Fibroblast of skin of abdomen (primary cell): Measurements from ENCODE around the gene TMEM239.
"Not testable (repeated sequence)": the region's sequence is repeated elsewhere in the genome, so short reads cannot be mapped to it uniquely, and the experiment has no call there.

ENCODE experiments used
- DNase-seq: peaks from one replicate; pipeline ENCODE4 v3.0.0-alpha.2; 2013

Gene TMEM239

DNA sequence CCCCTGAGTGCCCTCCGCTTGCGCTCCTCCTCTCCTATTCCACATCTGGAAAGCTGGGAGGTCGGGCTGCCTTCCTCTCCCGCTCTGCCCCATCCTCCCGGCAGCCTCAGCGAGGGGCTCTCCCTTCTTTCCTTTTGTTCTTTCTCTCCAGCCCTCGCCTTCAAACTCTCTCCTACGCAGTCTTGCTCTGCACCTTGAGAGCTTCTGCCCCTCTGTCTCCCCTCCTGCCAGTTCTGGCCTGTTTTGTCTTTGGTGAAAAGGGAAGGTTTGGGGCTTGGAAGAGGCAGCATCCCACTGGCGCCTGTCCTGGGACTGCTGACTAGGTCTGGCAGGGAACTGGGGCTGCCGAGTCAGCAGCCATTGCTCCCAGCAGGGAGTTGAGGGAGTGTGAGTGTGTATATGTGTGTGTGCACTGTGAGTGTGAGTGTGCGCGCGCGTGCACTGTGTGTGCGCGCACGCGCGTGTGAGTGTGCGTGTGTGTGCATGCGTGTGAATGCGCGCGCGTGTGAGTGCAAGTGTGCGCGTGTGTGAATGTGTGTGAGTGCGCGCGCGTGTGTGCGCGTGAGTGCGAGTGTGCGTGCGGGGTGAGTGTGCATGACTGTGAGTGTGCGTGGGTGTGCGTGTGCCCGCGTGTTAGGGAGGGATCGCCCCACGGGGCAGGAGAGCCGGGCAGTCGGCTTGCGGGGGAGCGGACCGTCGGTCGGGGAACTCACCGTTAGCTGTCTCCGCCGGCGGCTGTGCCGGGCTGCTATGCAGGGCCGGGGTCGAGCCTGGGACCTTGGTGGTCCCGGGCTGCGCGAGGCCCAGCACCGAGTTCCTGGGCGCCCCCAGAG, 16.3 kb upstream of the TMEM239 start:
- peak; percentile 9 for DNase-seq

DNA sequence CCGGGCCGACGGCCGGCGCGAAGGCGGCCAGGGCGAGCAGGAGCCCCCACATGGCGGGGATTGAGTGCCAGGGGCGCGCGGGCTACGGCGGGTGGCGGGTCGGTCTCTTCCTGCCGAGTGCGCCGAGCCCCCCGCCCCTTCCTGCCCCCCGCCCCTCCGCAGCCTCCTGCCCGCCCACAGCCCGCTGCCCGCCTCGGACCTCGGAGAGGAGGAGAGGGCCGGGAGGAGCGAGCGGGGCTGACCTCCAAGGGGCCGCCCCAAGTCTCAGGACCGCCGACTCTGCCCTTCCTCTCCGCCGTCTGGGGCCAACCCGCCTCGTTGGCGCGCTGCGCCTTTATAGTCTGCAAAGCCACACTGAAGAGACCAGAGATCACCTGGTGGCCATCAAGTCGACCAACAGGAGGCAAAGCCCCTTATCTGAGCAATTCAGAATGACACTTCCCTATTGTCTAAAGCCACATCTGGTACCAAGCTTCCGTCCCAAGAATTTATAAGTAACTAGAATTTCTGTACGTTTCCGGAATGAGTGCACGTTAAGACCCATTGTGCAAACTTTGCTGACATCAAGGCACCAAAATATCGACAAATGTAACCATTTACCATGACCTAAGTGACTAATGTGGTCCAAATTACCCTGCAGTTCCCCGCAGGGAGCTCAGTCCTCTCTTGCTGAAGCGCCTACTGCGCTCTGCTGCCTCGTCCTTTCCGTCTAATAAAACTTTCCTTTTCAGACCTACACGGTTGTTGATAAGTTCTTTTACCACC, 15.5 kb upstream of the TMEM239 start, which contains the start of gene CPXM1:
Gene CPXM1, minus strand, starts transcription at position 107 of the 765 bp plus-strand sequence. Its CDS starts 55 bp downstream, at position 52.
- DNase-seq = peak; percentile 12

DNA sequence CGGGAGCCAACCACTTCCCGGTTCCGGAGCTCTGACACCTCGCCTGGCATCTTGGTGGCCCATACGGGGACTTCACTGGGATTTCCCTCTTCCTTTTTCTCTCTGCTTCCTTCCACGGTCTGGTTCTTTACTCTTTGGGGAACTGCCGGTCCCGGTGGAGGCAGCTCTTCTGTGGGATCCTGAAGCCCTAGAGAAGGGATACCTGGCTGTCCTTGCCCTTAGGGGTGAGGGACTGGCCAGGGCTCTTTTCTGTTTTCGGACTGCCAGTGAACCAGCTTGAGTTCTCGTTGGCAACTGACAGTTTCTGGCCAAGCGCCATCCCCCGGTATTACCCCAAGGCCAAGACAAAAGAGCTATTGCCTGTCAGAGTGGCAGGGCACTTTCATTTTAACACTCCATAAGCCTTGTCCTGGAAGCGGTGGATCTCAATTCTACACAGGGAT, 14.9 kb upstream of the TMEM239 start:
- DNase-seq = no peak

GRCh38 chr20:2804041-2804828, 11.9 kb upstream of the TMEM239 start:
- no peak for DNase-seq

DNA sequence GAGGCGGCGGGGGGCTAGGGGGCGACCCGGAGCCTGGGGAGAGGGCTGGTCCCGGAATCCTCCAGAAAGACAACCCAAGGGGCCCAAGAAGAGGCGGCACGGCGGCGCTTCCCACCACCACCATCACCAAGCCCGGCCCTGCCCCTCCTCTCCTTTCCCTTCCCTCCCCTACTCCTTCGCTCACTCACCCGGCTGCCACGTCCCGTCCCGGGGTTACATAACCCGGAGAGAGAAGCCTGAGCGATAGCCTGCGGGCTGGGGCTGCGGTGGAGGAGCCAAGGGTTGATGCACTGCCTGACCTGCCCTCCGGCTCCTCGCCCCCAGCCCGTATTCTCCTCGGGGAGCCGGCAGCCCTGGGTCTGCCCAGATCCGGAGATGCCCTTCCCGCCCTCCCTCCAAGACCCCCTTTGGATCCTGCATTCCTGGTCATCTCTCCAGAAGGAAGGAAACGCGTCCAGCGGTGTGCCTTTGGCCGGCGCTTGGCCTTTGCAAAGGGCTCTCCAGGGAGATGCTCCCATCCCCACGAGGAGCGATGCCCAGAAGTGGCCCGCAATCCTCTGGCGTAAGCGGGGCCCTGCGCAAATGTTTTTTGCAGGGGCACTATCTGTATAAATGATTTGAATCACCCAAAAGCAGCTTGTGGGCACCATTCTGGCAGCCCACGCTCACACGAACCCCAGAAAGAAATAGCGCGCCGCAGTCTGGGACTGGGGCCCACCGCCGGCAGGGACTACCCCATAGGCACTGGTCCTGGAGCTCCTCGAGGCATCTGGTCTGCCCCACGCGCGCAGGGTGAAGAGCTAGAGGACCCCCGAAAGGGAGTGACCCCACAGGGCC, 11.1 kb upstream of the TMEM239 start:
- DNase-seq = peak; percentile 25

DNA sequence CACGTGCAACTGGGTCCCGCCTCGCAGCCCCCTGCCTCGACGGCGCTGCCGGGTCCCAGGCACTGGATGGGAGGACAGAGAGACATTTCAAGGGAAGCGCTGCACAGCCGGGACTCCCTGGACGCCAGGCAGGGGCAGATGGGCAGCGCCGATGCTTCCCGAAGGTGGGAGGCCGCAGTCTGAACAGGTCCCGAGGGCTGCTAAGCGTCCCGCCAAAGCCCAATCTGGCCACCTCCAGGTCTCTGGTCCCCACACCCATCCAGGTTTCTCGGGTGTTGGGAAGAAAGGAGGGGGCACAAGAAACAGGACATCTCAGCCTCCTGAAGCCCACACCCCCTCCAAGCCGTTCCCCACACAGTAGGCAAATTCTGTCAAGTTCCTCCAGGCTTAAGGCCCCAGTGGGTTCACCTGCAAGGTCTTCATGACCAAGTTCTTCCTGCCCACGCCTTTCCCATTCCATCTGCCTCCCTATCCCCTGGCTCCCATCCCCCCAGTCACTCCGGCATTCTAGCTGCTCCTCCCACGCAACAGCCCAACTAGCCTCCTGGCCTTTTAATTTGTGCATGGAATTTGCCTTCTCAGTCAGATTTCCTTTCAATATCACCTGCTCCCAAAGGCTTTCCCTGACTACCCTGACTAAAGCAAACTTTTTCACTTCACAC, 10.3 kb upstream of the TMEM239 start:
- DNase-seq = no peak

DNA sequence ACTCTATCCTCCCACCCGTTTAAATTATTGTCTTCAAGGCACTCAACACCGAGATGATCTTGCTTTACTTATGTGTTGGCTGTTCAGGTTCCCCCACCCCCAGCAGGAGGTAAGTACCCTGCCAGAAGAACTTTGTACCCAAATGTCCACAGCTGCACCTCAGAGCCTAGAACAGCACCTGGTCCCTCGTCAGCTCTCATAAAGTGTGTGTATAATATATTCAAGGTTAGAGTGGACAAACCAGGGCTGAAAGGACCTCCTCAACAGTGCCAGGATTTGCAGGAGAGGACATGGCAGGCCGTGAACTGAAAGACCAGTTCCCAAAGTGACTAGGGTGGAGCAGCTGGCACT, 9.8 kb upstream of the TMEM239 start:
- no peak for DNase-seq

DNA sequence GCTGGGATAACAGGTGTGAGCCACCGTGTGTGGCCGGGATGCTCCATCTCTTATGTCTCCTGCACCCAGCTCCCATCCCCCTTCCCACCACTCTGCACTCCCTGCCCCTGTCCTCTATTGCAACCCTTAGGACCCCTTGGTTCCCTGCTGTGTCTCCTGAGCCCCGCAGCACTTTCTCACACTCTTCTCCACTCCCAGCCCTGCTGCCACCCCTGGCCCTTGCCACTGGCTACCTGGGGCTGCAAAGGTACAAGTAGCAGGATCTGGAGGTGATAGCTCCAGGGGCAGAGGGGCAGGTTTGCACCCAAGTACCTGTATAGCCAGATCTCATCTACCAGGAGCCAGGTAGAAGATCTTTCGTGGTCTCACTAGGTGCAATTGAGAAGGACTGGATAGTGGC, 9.1 kb upstream of the TMEM239 start:
- DNase-seq = no peak

DNA sequence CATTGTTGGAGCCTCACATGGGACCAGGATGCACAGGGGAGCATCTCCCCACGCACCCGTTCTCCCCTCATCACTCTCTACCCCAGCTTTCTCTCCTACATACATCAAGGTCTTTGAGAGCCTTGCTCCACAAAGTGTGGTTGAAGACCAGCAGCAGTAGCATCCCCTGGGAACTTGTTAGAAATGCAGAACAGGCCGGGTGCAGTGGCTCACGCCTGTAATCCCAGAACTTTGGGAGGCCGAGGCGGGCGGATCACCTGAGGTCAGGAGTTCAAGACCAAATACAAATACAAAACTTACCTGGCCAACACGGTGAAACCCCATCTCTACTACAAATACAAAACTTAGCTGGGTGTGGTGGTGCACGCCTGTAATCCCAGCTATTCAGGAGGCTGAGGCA, 8.2 kb upstream of the TMEM239 start:
- DNase-seq = not testable (repeated sequence)

GRCh38 chr20:2809690-2810089, 6.5 kb upstream of the TMEM239 start:
- no peak for DNase-seq

DNA sequence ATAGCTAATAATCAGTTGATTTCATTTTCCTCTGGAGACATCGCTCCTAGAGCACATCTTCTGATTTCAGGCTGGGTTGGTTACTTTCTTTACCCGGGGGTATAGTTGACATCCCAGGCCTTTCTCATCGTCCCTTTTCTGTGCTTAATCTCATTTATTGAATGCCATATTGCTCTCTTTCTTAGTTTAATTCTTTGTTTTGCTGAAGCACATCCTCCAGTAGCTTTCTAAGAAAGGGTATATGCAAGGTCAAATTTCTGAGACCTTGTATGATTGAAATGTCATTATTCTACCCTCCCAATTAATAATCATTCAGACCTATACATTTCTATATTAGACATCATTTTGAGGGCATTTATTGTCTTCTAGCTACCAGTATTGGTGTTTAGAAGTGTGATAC, 4.0 kb upstream of the TMEM239 start:
- no peak for DNase-seq

DNA sequence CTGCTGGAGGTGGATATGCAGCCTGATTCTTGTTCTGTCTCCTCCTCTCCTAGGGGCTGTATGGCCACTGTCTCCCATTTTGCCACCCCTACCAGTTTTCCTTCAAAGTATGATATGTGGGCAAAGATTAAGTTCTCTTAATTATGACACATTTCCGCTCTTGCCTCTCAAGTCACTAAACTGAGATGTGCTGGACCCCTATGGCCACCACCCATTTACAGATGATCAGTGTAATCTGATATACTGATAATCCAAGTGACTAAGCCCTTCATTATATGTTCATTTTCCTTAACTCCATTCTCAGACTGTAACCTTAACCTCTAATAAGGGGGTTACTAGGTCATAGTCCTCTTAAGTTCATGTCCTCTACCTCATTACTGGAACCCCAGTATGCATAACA, 2.1 kb upstream of the TMEM239 start:
- no peak for DNase-seq

DNA sequence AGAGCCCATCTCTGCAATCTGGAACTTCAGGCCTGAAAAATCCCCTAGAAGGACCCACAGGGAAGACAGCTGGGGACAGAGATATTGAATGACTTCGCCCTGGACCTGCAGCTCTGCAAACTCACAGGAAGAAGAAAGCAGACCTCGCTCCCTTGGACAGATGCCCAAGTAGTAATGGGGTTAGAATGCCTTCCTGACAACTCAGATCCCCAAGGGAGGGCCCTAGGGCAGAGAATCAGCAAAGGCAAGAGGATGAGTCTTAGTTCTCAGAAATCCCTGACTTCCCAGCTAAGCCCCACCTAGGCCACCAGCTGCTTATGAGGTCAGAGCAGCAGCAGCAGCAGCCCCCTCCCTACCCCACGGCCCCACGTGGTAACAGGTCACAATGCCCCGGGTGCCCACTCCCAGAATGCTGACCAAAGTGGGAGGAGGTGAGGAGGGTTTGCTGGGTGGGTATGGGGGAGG, 1.5 kb upstream of the TMEM239 start, which contains the start of gene C20orf141:
Gene C20orf141, plus strand, starts transcription at position 401 of the 465 bp plus-strand sequence. CDS start 198 bp downstream, outside the sequence.
- peak; percentile 99 for DNase-seq

DNA sequence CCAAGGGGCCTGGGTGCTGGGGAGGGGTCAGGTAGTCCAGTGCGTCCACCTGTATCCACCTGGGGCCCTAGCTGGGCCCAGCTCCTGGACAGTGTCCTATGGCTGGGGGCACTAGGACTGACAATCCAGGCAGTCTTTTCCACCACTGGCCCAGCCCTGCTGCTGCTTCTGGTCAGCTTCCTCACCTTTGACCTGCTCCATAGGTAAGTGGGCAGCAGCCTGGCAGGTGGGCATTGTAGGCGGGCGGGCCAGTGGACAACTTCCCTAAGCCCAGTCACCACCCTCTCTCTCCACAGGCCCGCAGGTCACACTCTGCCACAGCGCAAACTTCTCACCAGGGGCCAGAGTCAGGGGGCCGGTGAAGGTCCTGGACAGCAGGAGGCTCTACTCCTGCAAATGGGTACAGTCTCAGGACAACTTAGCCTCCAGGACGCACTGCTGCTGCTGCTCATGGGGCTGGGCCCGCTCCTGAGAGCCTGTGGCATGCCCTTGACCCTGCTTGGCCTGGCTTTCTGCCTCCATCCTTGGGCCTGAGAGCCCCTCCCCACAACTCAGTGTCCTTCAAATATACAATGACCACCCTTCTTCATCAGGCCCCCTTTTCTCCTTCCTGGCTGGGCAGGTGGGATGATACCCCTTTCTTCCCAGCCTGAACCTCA, 793 bp upstream of the TMEM239 start:
- no peak for DNase-seq

- no peak for DNase-seq
Measured at GRCh38 chr20:2816583-2817340, 598 bp downstream of the TMEM239 start.

DNA sequence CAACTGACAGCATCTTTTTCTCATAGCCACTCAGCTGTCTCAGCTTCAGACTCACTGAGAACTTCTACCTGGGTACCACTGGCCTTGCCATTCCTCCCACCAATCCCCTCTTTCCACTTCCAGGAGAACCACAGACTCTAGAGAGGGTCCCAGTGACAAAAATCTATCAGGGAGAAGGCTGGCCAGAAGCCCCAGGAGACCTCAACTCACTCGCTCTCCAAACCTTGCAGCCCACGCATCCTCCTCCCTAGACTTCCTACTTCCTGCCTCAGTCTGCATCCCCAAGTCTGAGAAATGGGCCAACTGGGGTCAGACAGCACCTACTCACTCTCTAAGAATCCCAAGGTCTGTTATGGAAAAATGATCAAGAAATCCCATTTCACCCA, 1.2 kb downstream of the TMEM239 start:
- no peak for DNase-seq

GRCh38 chr20:2817891-2818595, 1.9 kb downstream of the TMEM239 start:
- DNase-seq = no peak

DNA sequence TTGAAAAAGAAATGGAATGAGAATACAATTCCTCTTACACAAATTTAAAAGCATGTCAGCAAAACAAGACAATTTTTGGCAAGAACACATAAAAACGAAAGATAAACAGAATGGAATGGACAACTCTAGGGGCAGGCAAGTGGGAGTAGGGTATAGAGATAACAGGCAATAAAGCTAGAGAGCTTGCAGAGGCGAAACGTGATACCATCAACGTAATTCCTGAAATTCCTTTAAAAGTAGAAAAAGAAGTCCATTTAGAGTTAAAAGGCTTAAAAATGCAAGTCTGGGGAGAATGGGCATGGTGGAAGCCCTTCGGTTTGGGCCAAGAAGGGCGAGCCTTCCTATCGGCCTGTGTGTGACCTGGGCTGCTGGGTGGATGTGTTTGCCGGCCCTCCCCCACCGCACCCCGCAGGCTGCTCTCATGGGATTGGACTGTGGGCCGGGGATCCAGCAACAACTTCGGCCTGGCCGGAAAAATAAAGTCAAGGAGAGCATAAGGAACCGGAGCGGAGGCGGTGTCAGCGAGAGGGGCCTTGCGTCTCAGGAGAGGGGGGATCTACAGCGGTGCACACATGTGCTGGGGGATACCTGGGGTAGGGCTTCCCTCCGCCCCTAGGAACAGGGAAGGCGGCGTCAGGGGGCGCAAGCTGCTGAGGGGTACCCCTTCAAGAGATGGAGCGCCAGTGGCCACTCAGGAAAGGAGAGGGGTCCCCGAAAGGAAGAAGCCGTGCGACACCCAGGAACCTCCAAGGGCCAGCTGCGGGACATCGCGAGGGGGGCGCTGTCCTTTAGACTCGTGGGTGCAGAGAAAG, 4.1 kb downstream of the TMEM239 start:
- peak; percentile 52 for DNase-seq
